B cell (primary cell): ENCODE measurements around the gene TOMM40. TPM values are rescaled to one million over a fixed set of nuclear protein-coding genes. Genes with fewer than 3 reads are reported as not detected.

ENCODE experiments used
- ATAC-seq: fragments of 200-7000 bp; cut with Tn5 transposase; one replicate; pipeline ENCODE4 v1.10.0; 2021; ENCODE audit warnings: low read depth, mild to moderate bottlenecking, moderate number of reproducible peaks, moderate library complexity
- CTCF ChIA-PET: fragments of 350-600 bp; sonication (Branson Sonifier 250); formaldehyde crosslinking; loops from one replicate; lab custom pipeline; 2021; ENCODE audit warnings: antibody characterized with exemption, inconsistent platforms; lab: Charles Lee
- POLR2A ChIA-PET: fragments of 350-600 bp; sonication (Branson Sonifier 250); formaldehyde crosslinking; loops from one replicate; lab custom pipeline; 2021; ENCODE audit warnings: antibody characterized with exemption; lab: Charles Lee
- DNase-seq: peaks from one replicate; pipeline ENCODE4 v3.0.0; 2013
- H2AFZ ChIP-seq: 2 replicates; pipeline ENCODE4 v1.6.1; 2012; ENCODE audit warnings: mild to moderate bottlenecking, low read depth, low read length; ENCODE audit not compliant: insufficient read depth, poor library complexity, severe bottlenecking
- H3K27ac ChIP-seq, 2 donors: 1 replicate in 1 of 2; 2 replicates in 1 of 2; pipeline ENCODE4 v1.5.1; 2012 to 2013; ENCODE audit warnings: low read length in 2 of 2, mild to moderate bottlenecking in 2 of 2, moderate library complexity in 1 of 2
- H3K27me3 ChIP-seq, 4 experiments: fragments of 200-600 bp in 1 of 4; sonication (generic) in 1 of 4; replicated peaks in 1 of 4; 1 replicate in 2 of 4; 2 replicates in 2 of 4; pipeline versions ENCODE4 v1.6.1 to v1.7.0; 2013 to 2016; ENCODE audit warnings: low read length in 3 of 4, mild to moderate bottlenecking in 2 of 4, mixed read lengths in 1 of 4, moderate library complexity in 1 of 4; ENCODE audit not compliant: insufficient read depth in 4 of 4, control insufficient read depth in 3 of 4; ENCODE audit errors: control extremely low read depth in 1 of 4
- H3K36me3 ChIP-seq, 2 experiments: replicated peaks in 1 of 2; 1 replicate in 1 of 2; 2 replicates in 1 of 2; pipeline versions ENCODE4 v1.6.1 to v1.7.1; 2013; ENCODE audit warnings: low read length in 1 of 2; ENCODE audit not compliant: insufficient read depth in 2 of 2, control insufficient read depth in 1 of 2; ENCODE audit errors: control extremely low read depth in 1 of 2, extremely low read depth in 1 of 2
- H3K4me1 ChIP-seq, 2 donors: fragments of 200-600 bp in 1 of 2; sonication (generic) in 1 of 2; 1 replicate in 1 of 2; 2 replicates in 1 of 2; pipeline versions ENCODE4 v1.5.1 to v1.6.1; 2013 to 2017; ENCODE audit warnings: low read length in 2 of 2; ENCODE audit not compliant: control insufficient read depth in 2 of 2, insufficient read depth in 2 of 2
- H3K4me2 ChIP-seq: replicated peaks from 2 replicates; pipeline ENCODE3; 2012; ENCODE audit warnings: mild to moderate bottlenecking, low read depth, low read length; ENCODE audit not compliant: poor library complexity, severe bottlenecking
- H3K4me3 ChIP-seq, 5 experiments: fragments of 200-600 bp in 1 of 5; sonication (generic) in 1 of 5; 1 replicate in 3 of 5; 2 replicates in 2 of 5; pipeline versions ENCODE4 v1.5.1 to v1.7.0; 2011 to 2016; ENCODE audit warnings: low read length in 4 of 5, mild to moderate bottlenecking in 4 of 5, low read depth in 2 of 5, control low read depth in 1 of 5, moderate library complexity in 1 of 5; ENCODE audit not compliant: insufficient read depth in 1 of 5; ENCODE audit errors: control extremely low read depth in 1 of 5, extremely low read depth in 1 of 5
- H3K79me2 ChIP-seq: fragments of 200-600 bp; sonication (generic); one replicate; pipeline ENCODE4 v1.6.0; 2016; ENCODE audit warnings: low read length; ENCODE audit not compliant: control insufficient read depth, insufficient read depth
- H3K9ac ChIP-seq: fragments of 200-600 bp; sonication (generic); 2 replicates; pipeline ENCODE4 v1.6.1; 2017; ENCODE audit warnings: mild to moderate bottlenecking, low read length, moderate library complexity
- H3K9me3 ChIP-seq, 3 donors: one replicate each; pipeline versions ENCODE4 v1.6.1 to v1.7.1; 2013; ENCODE audit warnings: low read length in 2 of 3; ENCODE audit not compliant: control insufficient read depth in 2 of 3, insufficient read depth in 1 of 3; ENCODE audit errors: control extremely low read depth in 1 of 3
- H4K20me1 ChIP-seq: 2 replicates; pipeline ENCODE4 v1.6.0; 2012; ENCODE audit warnings: mild to moderate bottlenecking, low read length; ENCODE audit not compliant: insufficient read depth, control insufficient read depth, poor library complexity, severe bottlenecking
- H3K27ac Mint-ChIP-seq: one replicate; pipeline ENCODE4 v1.8.0; 2021; ENCODE audit warnings: mixed read lengths
- H3K27me3 Mint-ChIP-seq: one replicate; pipeline ENCODE4 v1.8.0; 2021; ENCODE audit warnings: mixed read lengths
- H3K4me1 Mint-ChIP-seq: one replicate; pipeline ENCODE4 v1.8.0; 2021; ENCODE audit warnings: mixed read lengths
- H3K4me3 Mint-ChIP-seq: one replicate; pipeline ENCODE4 v1.8.0; 2021; ENCODE audit warnings: mixed read lengths
- H3K9me3 Mint-ChIP-seq: one replicate; pipeline ENCODE4 v1.8.0; 2022; ENCODE audit warnings: mixed read lengths; ENCODE audit not compliant: insufficient read depth
- EZH2 ChIP-seq: IDR thresholded peaks from 2 replicates; pipeline ENCODE4 v1.6.1; 2012; ENCODE audit warnings: borderline replicate concordance, low read depth, mild to moderate bottlenecking, moderate library complexity, low read length; ENCODE audit not compliant: insufficient read depth, poor library complexity, severe bottlenecking
- WGBS: methylation state at CpG from one replicate; pipeline ENCODE4 v1.1.5; 2013; ENCODE audit warnings: missing lambda C conversion rate; ENCODE audit not compliant: insufficient coverage; 5-methylcytosine and 5-hydroxymethylcytosine counted together
- intact Hi-C: fragments of 100-400 bp; cut with micrococcal nuclease; formaldehyde crosslinking; loops from one replicate; pipeline ENCODE4 v1.10.0; 2022
- polyA plus RNA-seq: library from polyadenylated mRNA; depleted of rRNA; stranded (reverse); fragments of >200 nt; gene quantifications from 2 replicates; pipeline ENCODE4 v1.2.3, GENCODE V29; 2012
- total RNA-seq, 2 donors: library from RNA; stranded (reverse); fragments of 120-200 nt in 1 of 2; gene quantifications; 1 replicate in 1 of 2; 2 replicates in 1 of 2; pipeline versions ENCODE4 v1.2.3 to v1.2.4, GENCODE V29; 2013 to 2022
- TF ChIP-seq, protein P1 (sequence below): fragments of 200-600 bp; IDR thresholded peaks from one replicate; pipeline ENCODE4 v1.8.0; 2022; ENCODE audit warnings: antibody characterized with exemption, mild to moderate bottlenecking

TOMM40 gene
- total and polyA plus RNA-seq, 2 donors (not counting 1 experiment from before 2014, with no cell fraction given), result 30.9 to 31.1 TPM

DNA sequence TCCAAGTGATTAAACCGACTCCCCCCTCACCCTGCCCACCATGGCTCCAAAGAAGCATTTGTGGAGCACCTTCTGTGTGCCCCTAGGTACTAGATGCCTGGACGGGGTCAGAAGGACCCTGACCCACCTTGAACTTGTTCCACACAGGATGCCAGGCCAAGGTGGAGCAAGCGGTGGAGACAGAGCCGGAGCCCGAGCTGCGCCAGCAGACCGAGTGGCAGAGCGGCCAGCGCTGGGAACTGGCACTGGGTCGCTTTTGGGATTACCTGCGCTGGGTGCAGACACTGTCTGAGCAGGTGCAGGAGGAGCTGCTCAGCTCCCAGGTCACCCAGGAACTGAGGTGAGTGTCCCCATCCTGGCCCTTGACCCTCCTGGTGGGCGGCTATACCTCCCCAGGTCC lies 16.6 kb downstream of the TOMM40 start:
- POLR2A ChIA-PET, result no interaction called here

More for the DNA sequence above, 16.6 kb downstream of the TOMM40 start:
- Histone ChIP-seq H2AFZ (no peak overlapping the region), H3K36me3 (peaks cover 0 to 6% of the 10 kb centered on the region in 2 experiments), H4K20me1 (peaks cover 6% of the 10 kb centered on the region), H3K9me3 (peaks cover 0 to 4% (median 0%) of the 10 kb centered on the region in 3 donors), H3K79me2 (no peaks in the 10 kb centered on the region), H3K27me3 (peaks cover 0 to 39% (median 10%) of the 10 kb centered on the region in 4 experiments), H3K4me2 (no peak overlapping the region), H3K4me1 (peaks cover 15 to 19% of the 10 kb centered on the region in 2 donors), H3K4me3 (no peak overlapping the region), H3K27ac (no peak overlapping the region), H3K9ac (no peak overlapping the region)
- no peaks in the 10 kb centered on the region for H3K9me3 Mint-ChIP-seq
- intact Hi-C loops, result no loop called here
- H3K4me1 Mint-ChIP-seq, result peaks cover 16% of the 10 kb centered on the region
- CTCF ChIA-PET, result interaction anchor here (0.6 to 1.2 kb wide), 2 partner anchors 11 to 45 kb away, joined by 4 to 5 read pairs; no protein-coding TSS in a partner anchor
- DNase-seq (no peak), ATAC-seq (no peak)
- WGBS, result 94% methylated on average over 12 of the region's 12 CpGs
- H3K4me3 Mint-ChIP-seq, result no peak overlapping the region
- H3K27ac Mint-ChIP-seq, result no peak overlapping the region
- peaks cover 24% of the 10 kb centered on the region for H3K27me3 Mint-ChIP-seq
- TF ChIP-seq, protein P1, sequence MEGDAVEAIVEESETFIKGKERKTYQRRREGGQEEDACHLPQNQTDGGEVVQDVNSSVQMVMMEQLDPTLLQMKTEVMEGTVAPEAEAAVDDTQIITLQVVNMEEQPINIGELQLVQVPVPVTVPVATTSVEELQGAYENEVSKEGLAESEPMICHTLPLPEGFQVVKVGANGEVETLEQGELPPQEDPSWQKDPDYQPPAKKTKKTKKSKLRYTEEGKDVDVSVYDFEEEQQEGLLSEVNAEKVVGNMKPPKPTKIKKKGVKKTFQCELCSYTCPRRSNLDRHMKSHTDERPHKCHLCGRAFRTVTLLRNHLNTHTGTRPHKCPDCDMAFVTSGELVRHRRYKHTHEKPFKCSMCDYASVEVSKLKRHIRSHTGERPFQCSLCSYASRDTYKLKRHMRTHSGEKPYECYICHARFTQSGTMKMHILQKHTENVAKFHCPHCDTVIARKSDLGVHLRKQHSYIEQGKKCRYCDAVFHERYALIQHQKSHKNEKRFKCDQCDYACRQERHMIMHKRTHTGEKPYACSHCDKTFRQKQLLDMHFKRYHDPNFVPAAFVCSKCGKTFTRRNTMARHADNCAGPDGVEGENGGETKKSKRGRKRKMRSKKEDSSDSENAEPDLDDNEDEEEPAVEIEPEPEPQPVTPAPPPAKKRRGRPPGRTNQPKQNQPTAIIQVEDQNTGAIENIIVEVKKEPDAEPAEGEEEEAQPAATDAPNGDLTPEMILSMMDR, result no peak
- no peak for TF ChIP-seq EZH2
